ENCODE measurements around the gene TMEM109.

Gene TMEM109

GRCh38 chr11:60910281-60910687, 3.7 kb upstream of the TMEM109 start:
- no peak for DNase-seq (ENCODE audit: low read depth in 2 of 2)

- no peak for DNase-seq (ENCODE audit: low read depth in 2 of 2)
Observed at GRCh38 chr11:60910711-60911380, 3.1 kb upstream of the TMEM109 start.

- no peak for DNase-seq (ENCODE audit: low read depth in 2 of 2)
Observed at GRCh38 chr11:60912223-60912850, 1.6 kb upstream of the TMEM109 start.

GRCh38 chr11:60912851-60913528, 968 bp upstream of the TMEM109 start:
- DNase-seq (ENCODE audit: low read depth in 2 of 2), result no peak

GRCh38 chr11:60914633-60915247, 782 bp downstream of the TMEM109 start:
- no peak for DNase-seq (ENCODE audit: low read depth in 2 of 2)

- DNase-seq (ENCODE audit: low read depth in 2 of 2), result peak; percentile 49 to 57
Observed at GRCh38 chr11:60915248-60915914, 1.4 kb downstream of the TMEM109 start.

- DNase-seq (ENCODE audit: low read depth in 2 of 2), result no peak
Observed at GRCh38 chr11:60916669-60917206, 2.8 kb downstream of the TMEM109 start.

GRCh38 chr11:60917267-60917666, 3.3 kb downstream of the TMEM109 start:
- no peak for DNase-seq (ENCODE audit: low read depth in 2 of 2)

GRCh38 chr11:60918251-60918938, 4.4 kb downstream of the TMEM109 start:
- no peak for DNase-seq (ENCODE audit: low read depth in 2 of 2)

GRCh38 chr11:60918939-60919265, 4.9 kb downstream of the TMEM109 start:
- DNase-seq (ENCODE audit: low read depth in 2 of 2), result no peak

- no peak for DNase-seq (ENCODE audit: low read depth in 2 of 2)
Observed at GRCh38 chr11:60919320-60919719, 5.4 kb downstream of the TMEM109 start.

- no peak for DNase-seq (ENCODE audit: low read depth in 2 of 2)
Observed at GRCh38 chr11:60919956-60920355, 6.0 kb downstream of the TMEM109 start.

- no peak for DNase-seq (ENCODE audit: low read depth in 2 of 2)
Observed at GRCh38 chr11:60921259-60921658, 7.3 kb downstream of the TMEM109 start.

- DNase-seq (ENCODE audit: low read depth in 2 of 2), result no peak
Observed at GRCh38 chr11:60921777-60922335, 7.9 kb downstream of the TMEM109 start.

GRCh38 chr11:60922906-60923305, 8.9 kb downstream of the TMEM109 start:
- DNase-seq (ENCODE audit: low read depth in 2 of 2), result no peak

GRCh38 chr11:60923326-60923725, 9.4 kb downstream of the TMEM109 start:
- no peak for DNase-seq (ENCODE audit: low read depth in 2 of 2)

- no peak for DNase-seq (ENCODE audit: low read depth in 2 of 2)
Observed at GRCh38 chr11:60923800-60924109, 9.8 kb downstream of the TMEM109 start.

GRCh38 chr11:60924110-60924905, 10.3 kb downstream of the TMEM109 start, which contains the start of gene TMEM132A:
Gene TMEM132A, plus strand, starts transcription at chr11:60924460. Its CDS starts 174 bp downstream, at chr11:60924634.
- no peak for DNase-seq (ENCODE audit: low read depth in 2 of 2)

- no peak for DNase-seq (ENCODE audit: low read depth in 2 of 2)
Observed at GRCh38 chr11:60924906-60925853, 11.2 kb downstream of the TMEM109 start.
